HepG2 (cell line): ENCODE measurements around the gene KCNF1.

ENCODE experiments used
- CC2D1A ChIP-seq: sonication (generic); formaldehyde crosslinking; IDR thresholded peaks from 2 replicates; pipeline ENCODE4 v1.8.1; 2023; ENCODE audit warnings: mild to moderate bottlenecking, missing genetic modification reagents
- CEBPB ChIP-seq: IDR thresholded peaks from 2 replicates; pipeline ENCODE4 v1.6.1; 2011; ENCODE audit warnings: low read depth, low read length, improper control_type of control experiment, borderline replicate concordance
- GABPA ChIP-seq, 2 experiments: IDR thresholded peaks; 2 replicates each; pipeline ENCODE4 v1.6.1; 2011 to 2016; ENCODE audit warnings: low read depth in 2 of 2, low read length in 1 of 2, missing biosample characterization in 1 of 2, missing genetic modification characterization in 1 of 2
- SKI ChIP-seq: fragments of 450-650 bp; IDR thresholded peaks from one replicate; pipeline ENCODE4 v1.6.1; 2018; ENCODE audit warnings: mild to moderate bottlenecking; ENCODE audit not compliant: partially characterized antibody

GRCh38 chr2:10914272-10914693 lies 2.5 kb downstream of the KCNF1 start:
- TF ChIP-seq CEBPB (no peak), CC2D1A (CRISPR knock-in tag) (no peak), GABPA (IDR thresholded peaks at IDR 0.05; ENCODE audit: low read depth, low read length) (no peak), GABPA (CRISPR knock-in tag; IDR thresholded peaks at IDR 0.05; ENCODE audit: low read depth) (no peak), SKI (no peak)
